Gastroesophageal sphincter (tissue), 4 donors: Measurements from ENCODE around the gene ARMC9. TPM values are rescaled to one million over a fixed set of nuclear protein-coding genes. Genes with fewer than 3 reads are reported as not detected.

ENCODE experiments used
- ATAC-seq: fragments of 150-250 bp; one replicate; pipeline ENCODE4 v1.9.1; 2016; ENCODE audit warnings: mild to moderate bottlenecking, moderate library complexity
- H3K27ac ChIP-seq, 4 donors: fragments of 200-600 bp; sonication (generic) in 3 of 4; 1 replicate in 3 of 4; 2 replicates in 1 of 4; pipeline ENCODE4 v1.5.1; 2016 to 2019
- H3K27me3 ChIP-seq: fragments of 200-600 bp; sonication (generic); one replicate; pipeline ENCODE4 v1.5.1; 2019
- H3K36me3 ChIP-seq, 2 donors: fragments of 200-600 bp; sonication (generic); one replicate each; pipeline ENCODE4 v1.5.1; 2019; ENCODE audit warnings: control low read depth in 1 of 2
- H3K4me1 ChIP-seq, 3 donors: fragments of 200-600 bp; sonication (generic); 1 replicate in 2 of 3; 2 replicates in 1 of 3; pipeline ENCODE4 v1.5.1; 2016 to 2019; ENCODE audit warnings: control low read depth in 2 of 3
- H3K4me3 ChIP-seq, 2 donors: fragments of 200-600 bp; sonication (generic); one replicate each; pipeline ENCODE4 v1.5.1; 2019; ENCODE audit warnings: mild to moderate bottlenecking in 1 of 2, moderate library complexity in 1 of 2
- H3K9me3 ChIP-seq, 3 donors: fragments of 200-600 bp; sonication (generic); one replicate each; pipeline ENCODE4 v1.5.1; 2017 to 2019; ENCODE audit warnings: control low read depth in 2 of 3
- EP300 ChIP-seq: sonication (generic); formaldehyde crosslinking; IDR thresholded peaks from one replicate; pipeline ENCODE4 v1.6.1; 2017; ENCODE audit warnings: antibody characterized with exemption, mild to moderate bottlenecking
- POLR2A ChIP-seq, 2 donors: fragments of 450-650 bp; IDR thresholded peaks; one replicate each; pipeline ENCODE4 v1.6.1; 2017; ENCODE audit warnings: antibody characterized with exemption in 2 of 2, mild to moderate bottlenecking in 2 of 2, moderate library complexity in 1 of 2
- POLR2AphosphoS5 ChIP-seq: sonication (generic); formaldehyde crosslinking; IDR thresholded peaks from one replicate; pipeline ENCODE4 v1.6.1; 2017; ENCODE audit warnings: antibody characterized with exemption
- WGBS, 2 donors: methylation state at CpG; one replicate each; pipeline ENCODE4 v1.1.5; 2018; ENCODE audit warnings: low coverage in 1 of 2; 5-methylcytosine and 5-hydroxymethylcytosine counted together
- total RNA-seq, 4 donors: library from RNA; depleted of rRNA; stranded (reverse); fragments of >200 nt; gene quantifications; one replicate each; pipeline ENCODE4 v1.1.0, GENCODE V29; 2016
- TF ChIP-seq, protein P1 (sequence below), 4 experiments: fragments of 200-600 bp in 2 of 4; fragments of 450-650 bp in 2 of 4; sonication (generic) in 1 of 4; IDR thresholded peaks; one replicate each; pipeline ENCODE4 v1.5.1; 2017 to 2019; ENCODE audit warnings: antibody characterized with exemption in 4 of 4, mild to moderate bottlenecking in 2 of 4, moderate library complexity in 2 of 4

Gene ARMC9
- total RNA-seq, 4 donors from 2014 or later = 69.6 to 298 (median 152) TPM

- no peaks in the 10 kb centered on the region for H3K27me3 ChIP-seq
- WGBS, 2 donors = 80 to 90% methylated on average over 2 to 7 of the region's 7 CpGs
- TF ChIP-seq EP300 = no peak
- TF ChIP-seq, protein P1, sequence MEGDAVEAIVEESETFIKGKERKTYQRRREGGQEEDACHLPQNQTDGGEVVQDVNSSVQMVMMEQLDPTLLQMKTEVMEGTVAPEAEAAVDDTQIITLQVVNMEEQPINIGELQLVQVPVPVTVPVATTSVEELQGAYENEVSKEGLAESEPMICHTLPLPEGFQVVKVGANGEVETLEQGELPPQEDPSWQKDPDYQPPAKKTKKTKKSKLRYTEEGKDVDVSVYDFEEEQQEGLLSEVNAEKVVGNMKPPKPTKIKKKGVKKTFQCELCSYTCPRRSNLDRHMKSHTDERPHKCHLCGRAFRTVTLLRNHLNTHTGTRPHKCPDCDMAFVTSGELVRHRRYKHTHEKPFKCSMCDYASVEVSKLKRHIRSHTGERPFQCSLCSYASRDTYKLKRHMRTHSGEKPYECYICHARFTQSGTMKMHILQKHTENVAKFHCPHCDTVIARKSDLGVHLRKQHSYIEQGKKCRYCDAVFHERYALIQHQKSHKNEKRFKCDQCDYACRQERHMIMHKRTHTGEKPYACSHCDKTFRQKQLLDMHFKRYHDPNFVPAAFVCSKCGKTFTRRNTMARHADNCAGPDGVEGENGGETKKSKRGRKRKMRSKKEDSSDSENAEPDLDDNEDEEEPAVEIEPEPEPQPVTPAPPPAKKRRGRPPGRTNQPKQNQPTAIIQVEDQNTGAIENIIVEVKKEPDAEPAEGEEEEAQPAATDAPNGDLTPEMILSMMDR (IDR thresholded peaks at IDR 0.05) = no peak
- TF ChIP-seq POLR2A (IDR thresholded peaks at IDR 0.05) = no peak
- TF ChIP-seq POLR2AphosphoS5 = no peak
- no peak overlapping the region for H3K27ac ChIP-seq
- H3K36me3 ChIP-seq = peaks cover 3 to 94% of the 10 kb centered on the region in 2 donors
- no peak for ATAC-seq
- H3K4me1 ChIP-seq = peaks cover 0 to 4% (median 0%) of the 10 kb centered on the region in 3 donors
- no peak overlapping the region for H3K4me3 ChIP-seq
- H3K9me3 ChIP-seq = no peaks in the 10 kb centered on the region
Observed at GRCh38 chr2:231288590-231288989, 90.2 kb downstream of the ARMC9 start.

- WGBS, 2 donors = 33 to 39% methylated on average over 2 of the region's 2 CpGs
- peaks cover 0 to 4% (median 0%) of the 10 kb centered on the region in 3 donors for H3K4me1 ChIP-seq
- peak overlapping the region in 1 of 4 donors; percentile 17 for H3K27ac ChIP-seq
- H3K4me3 ChIP-seq = no peak overlapping the region
- H3K27me3 ChIP-seq = no peaks in the 10 kb centered on the region
- ATAC-seq = no peak
- TF ChIP-seq, protein P1 (IDR thresholded peaks at IDR 0.05) = no peak
- TF ChIP-seq EP300 (no peak), POLR2A (IDR thresholded peaks at IDR 0.05) (no peak), POLR2AphosphoS5 (no peak)
- H3K9me3 ChIP-seq = no peaks in the 10 kb centered on the region
- peaks cover 3 to 94% of the 10 kb centered on the region in 2 donors for H3K36me3 ChIP-seq
Observed at GRCh38 chr2:231290321-231291015, 92.0 kb downstream of the ARMC9 start.

- no peak overlapping the region for H3K4me3 ChIP-seq
- H3K9me3 ChIP-seq = no peaks in the 10 kb centered on the region
- no peak for TF ChIP-seq POLR2AphosphoS5
- no peak for TF ChIP-seq EP300
- TF ChIP-seq POLR2A (IDR thresholded peaks at IDR 0.05) = no peak
- TF ChIP-seq, protein P1 (IDR thresholded peaks at IDR 0.05) = no peak
- H3K27ac ChIP-seq = no peak overlapping the region
- no peaks in the 10 kb centered on the region for H3K27me3 ChIP-seq
- H3K4me1 ChIP-seq = peaks cover 0 to 9% (median 0%) of the 10 kb centered on the region in 3 donors
- WGBS, 2 donors = 84 to 89% methylated on average over 3 of the region's 8 CpGs
- H3K36me3 ChIP-seq = peaks cover 0 to 95% of the 10 kb centered on the region in 2 donors
- no peak for ATAC-seq
Observed at GRCh38 chr2:231292472-231293134, 94.2 kb downstream of the ARMC9 start.

DNA sequence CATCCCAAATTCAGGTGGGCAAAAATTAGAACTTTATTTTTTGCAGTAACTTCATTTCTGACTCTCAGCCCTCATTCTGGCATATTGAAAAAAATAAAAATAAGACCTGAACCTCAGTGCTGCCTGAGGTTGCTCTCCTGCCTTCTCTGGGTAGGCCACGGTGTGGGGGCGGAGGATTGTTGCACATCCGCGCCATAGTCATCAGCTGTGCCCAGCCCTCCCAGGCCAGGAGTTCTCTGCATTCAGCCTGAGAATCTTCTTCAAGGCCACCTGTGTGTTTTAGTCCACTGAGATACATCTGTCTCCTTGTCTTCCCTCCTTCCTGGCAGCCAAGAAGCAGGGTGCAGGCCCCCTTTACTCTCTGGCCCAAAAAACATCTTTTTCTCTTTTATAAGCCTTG lies 94.7 kb downstream of the ARMC9 start:
- Histone ChIP-seq H3K4me1 (peaks cover 0 to 9% (median 0%) of the 10 kb centered on the region in 3 donors), H3K27me3 (no peaks in the 10 kb centered on the region), H3K9me3 (no peaks in the 10 kb centered on the region), H3K27ac (no peak overlapping the region), H3K4me3 (no peak overlapping the region), H3K36me3 (peaks cover 0 to 94% of the 10 kb centered on the region in 2 donors)
- ATAC-seq = no peak
- WGBS, 2 donors = 79 to 90% methylated on average over 2 to 4 of the region's 4 CpGs
- TF ChIP-seq, protein P1 (IDR thresholded peaks at IDR 0.05) = no peak
- no peak for TF ChIP-seq EP300
- TF ChIP-seq POLR2A (IDR thresholded peaks at IDR 0.05) = no peak
- no peak for TF ChIP-seq POLR2AphosphoS5

DNA sequence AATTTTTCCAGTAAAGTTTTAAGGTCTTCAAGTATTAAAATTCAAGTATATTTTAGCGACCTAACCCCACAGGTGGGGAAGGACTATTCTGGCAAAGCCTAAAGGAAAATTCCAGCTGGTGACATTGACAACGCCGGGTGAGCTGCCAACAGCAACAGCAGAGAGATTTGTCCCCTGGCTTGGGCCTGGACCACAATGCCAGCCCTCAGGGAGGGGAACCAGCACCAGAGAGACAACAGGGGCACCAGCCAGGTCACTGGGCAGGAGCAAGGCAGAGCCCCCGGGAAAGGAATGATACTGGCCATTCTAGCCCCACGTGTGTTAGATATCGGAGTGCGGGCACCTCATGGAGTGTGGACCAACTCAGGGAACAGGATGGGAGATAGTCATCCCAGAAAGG lies 95.7 kb downstream of the ARMC9 start:
- H3K4me1 ChIP-seq = peaks cover 0 to 9% (median 0%) of the 10 kb centered on the region in 3 donors
- no peaks in the 10 kb centered on the region for H3K9me3 ChIP-seq
- H3K4me3 ChIP-seq = no peak overlapping the region
- TF ChIP-seq, protein P1 (IDR thresholded peaks at IDR 0.05) = no peak
- no peak for TF ChIP-seq POLR2A (IDR thresholded peaks at IDR 0.05)
- no peak for TF ChIP-seq EP300
- TF ChIP-seq POLR2AphosphoS5 = no peak
- WGBS, 2 donors = 81 to 86% methylated on average over 3 to 7 of the region's 7 CpGs
- H3K27ac ChIP-seq = no peak overlapping the region
- no peak for ATAC-seq
- H3K27me3 ChIP-seq = no peaks in the 10 kb centered on the region
- peaks cover 0 to 93% of the 10 kb centered on the region in 2 donors for H3K36me3 ChIP-seq
